GM12874 (cell line): ENCODE results near the gene KRTDAP.
A peak's percentile ranks its signal among the peaks of the same experiment; 100 is the strongest.

ENCODE experiments used
- TF ChIP-seq, protein P1 (sequence below): IDR thresholded peaks from 2 replicates; pipeline ENCODE4 v1.5.1; 2011; ENCODE audit warnings: low read depth, mild to moderate bottlenecking, control low read depth, low read length, moderate library complexity; ENCODE audit not compliant: insufficient read depth

Gene KRTDAP

DNA sequence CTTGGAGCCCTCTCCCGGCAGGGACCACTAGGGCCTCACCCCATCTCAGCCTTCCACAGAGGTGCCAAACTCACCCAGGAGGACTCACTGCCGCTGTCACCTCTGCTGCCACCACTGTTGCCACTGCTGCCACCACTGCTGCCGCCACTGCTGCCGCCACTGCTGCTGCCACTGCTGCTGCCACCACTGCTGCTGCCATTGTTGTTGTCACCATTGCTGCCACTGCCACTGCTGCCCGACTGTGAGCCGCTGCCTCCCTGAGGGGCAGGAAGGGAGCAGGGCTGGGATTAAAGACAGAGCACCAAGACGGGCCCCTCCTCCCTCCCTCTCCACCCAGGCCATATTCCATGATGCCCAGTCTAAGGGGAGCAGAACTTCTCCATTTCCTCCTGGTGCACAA, 21.1 kb upstream of the KRTDAP start:
- TF ChIP-seq, protein P1, sequence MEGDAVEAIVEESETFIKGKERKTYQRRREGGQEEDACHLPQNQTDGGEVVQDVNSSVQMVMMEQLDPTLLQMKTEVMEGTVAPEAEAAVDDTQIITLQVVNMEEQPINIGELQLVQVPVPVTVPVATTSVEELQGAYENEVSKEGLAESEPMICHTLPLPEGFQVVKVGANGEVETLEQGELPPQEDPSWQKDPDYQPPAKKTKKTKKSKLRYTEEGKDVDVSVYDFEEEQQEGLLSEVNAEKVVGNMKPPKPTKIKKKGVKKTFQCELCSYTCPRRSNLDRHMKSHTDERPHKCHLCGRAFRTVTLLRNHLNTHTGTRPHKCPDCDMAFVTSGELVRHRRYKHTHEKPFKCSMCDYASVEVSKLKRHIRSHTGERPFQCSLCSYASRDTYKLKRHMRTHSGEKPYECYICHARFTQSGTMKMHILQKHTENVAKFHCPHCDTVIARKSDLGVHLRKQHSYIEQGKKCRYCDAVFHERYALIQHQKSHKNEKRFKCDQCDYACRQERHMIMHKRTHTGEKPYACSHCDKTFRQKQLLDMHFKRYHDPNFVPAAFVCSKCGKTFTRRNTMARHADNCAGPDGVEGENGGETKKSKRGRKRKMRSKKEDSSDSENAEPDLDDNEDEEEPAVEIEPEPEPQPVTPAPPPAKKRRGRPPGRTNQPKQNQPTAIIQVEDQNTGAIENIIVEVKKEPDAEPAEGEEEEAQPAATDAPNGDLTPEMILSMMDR: no peak

DNA sequence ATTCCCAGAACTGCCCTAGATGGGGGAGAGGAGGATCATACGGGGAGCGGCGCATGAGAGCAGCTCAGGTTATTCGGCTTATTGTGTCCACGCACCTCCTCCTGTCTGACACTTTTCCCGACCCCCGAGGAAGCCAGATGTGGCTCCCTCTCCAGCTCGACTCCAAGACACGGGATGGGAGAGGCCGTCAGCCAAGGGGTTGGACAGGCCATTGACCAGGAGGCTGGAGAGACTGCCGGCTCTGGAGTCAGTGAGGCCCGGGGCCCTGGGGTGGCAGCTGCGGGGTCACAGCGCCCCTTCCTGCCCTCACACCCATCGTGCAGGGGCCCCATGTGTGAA, 20.3 kb upstream of the KRTDAP start:
- TF ChIP-seq, protein P1: no peak

DNA sequence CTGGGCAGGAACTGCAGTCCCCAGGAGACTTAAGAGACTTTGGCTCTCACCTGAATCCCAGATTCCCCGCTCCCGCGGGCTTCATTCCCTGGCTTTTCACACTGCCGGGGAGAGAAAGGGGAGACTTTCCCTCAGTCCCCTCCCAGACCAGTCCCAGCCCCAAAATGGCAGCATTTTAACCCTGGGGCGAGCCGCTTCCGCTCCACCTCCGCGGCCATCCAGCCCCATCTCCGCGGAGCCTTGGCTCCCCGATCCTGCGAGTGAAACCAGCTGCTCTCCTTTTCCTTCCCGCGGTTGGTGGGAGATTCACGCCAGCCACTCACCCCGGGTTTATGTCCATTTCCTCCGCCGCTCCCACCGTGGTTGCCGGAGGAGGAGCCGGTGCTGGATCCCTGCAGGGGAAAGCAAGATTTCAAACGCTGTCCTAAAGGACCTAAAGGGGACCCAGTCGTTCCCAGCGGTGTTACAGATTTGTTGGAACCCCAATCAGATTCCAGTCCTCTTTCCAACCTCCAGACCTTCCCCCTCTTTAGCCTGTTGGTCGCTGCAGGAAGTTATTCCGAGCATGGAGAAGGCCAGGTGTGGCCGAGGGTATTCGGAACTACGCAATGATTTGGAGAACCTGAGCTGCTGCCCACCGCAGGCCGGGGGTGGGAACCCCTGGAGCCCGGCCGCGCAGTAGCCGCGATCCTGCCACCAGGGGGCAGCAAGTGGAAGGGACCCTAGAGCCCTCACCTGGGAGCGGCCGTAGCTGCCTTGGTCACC, 19.8 kb upstream of the KRTDAP start:
- TF ChIP-seq, protein P1: peak; percentile 98

DNA sequence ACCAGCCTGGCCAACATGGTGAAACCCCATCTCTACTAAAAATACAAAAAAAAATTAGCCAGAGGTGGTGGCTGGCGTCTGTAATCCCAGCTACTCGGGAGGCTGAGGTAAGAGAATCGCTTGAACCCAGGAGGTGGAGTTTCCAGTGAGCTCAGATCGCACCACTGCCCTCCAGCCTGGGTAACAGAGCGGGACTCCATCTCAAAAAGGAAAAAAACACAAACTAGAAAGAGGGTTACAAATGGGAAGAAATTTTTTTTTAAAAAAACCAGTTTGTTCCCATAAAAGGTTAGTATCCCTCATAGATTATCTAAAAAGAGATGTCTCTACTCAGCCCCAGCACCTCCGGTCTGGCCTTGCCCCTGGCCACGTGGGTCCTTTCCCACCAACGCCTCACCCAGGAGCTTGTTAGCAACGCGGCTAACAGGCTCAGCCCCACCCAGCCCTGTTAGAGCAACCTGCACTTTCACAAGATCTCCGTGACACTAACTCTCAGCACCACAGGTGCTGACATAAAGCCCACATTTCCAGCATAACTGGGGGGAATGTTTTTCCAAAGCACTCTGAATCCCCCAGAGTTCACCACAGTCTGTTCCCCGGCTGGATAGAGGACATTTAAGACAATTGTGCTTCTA, 18.9 kb upstream of the KRTDAP start:
- TF ChIP-seq, protein P1: no peak

DNA sequence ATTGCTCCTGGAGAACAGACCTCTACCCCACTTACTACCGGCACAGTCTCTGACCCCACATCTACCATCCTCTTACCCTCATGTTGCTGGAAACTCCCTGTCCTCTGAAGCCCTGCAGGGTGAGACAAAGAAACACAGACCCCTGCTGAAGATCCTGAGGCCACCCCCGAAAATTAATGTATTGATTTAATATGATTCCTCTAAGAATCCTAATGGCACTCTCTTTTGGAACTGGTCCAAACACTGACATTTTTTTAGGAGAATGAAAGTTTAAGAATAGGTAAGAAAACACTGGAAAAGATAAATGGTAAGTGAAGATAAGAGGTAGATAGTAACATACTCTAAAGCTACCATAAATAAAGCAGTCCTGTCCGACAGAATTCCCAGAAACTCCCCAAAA, 17.9 kb upstream of the KRTDAP start:
- TF ChIP-seq, protein P1: no peak

DNA sequence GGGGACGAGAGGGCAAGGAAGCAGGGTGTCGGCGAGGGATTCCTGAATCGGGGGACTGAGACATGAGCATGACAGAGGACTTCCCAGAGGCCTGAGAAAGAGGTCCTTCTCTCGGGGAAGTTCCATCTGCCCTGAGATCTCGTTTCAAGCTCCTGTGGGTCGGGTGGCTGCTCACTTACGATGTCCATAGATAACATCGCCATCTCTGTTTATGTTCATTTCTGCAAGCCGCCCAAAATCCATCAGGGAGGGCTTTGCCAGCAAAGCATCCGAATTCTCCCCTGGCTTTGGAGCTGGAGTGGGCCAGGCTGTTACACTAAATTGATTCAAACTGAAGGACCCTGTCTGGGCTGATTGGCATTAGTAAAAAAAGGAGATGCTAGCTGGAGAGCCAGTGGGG, 17.3 kb upstream of the KRTDAP start:
- TF ChIP-seq, protein P1: no peak

DNA sequence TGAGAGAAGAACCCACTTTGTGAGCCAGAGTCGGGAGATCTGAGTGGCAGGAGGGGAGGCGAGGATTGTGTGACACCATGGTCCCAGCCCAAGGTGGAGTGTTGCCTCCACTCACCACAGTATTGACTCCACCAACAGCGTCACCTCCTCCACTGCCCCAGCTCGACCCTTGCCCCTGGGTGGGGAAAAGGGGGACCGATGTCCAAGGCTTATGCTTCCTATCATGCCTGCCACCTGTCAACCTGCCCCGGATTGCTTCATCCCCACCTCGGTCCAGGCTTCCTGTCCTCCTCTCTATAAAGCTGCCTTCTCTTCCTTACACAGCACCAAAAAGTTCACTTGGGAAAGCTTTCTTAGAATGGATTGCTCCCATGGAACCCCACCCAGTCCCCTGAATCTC, 15.7 kb upstream of the KRTDAP start:
- TF ChIP-seq, protein P1: no peak
